Measurements from ENCODE around the gene ITGAL. TPM values are rescaled to one million over a fixed set of nuclear protein-coding genes. Genes with fewer than 3 reads are reported as not detected.

The ITGAL gene
- total and polyA plus RNA-seq, 4 donors = 14.4 to 48.1 (median 24.0) TPM

- WGBS, 2 donors = 79 to 85% methylated on average over 8 of the region's 8 CpGs
- Histone ChIP-seq H3K27me3 (ENCODE audit: control insufficient read depth in 3 of 3, insufficient read depth in 3 of 3, low read length in 2 of 3) (no peaks in the 10 kb centered on the region), H3K36me3 (ENCODE audit: control insufficient read depth in 4 of 4, insufficient read depth in 4 of 4, low read length in 4 of 4) (peaks cover 0 to 2% (median 0%) of the 10 kb centered on the region in 4 donors), H3K27ac (ENCODE audit: low read depth in 1 of 2, low read length in 1 of 2) (no peak overlapping the region), H3K4me1 (ENCODE audit: control insufficient read depth in 5 of 5, insufficient read depth in 5 of 5, low read length in 5 of 5) (no peaks in the 10 kb centered on the region), H3K4me3 (no peak overlapping the region), H3K9ac (ENCODE audit: insufficient read depth in 1 of 2, low read length in 2 of 2) (no peak overlapping the region), H3K9me3 (ENCODE audit: control insufficient read depth in 4 of 4, insufficient read depth in 3 of 4, low read length in 3 of 4) (no peaks in the 10 kb centered on the region)
- no peak for TF ChIP-seq CTCF (IDR thresholded peaks at IDR 0.05; ENCODE audit: control extremely low read depth, extremely low read depth)
- no peak for ATAC-seq (ENCODE audit: insufficient read depth, low FRiP score)
- no peak for DNase-seq
Measured at GRCh38 chr16:30499284-30499683, 26.7 kb downstream of the ITGAL start.

GRCh38 chr16:30503403-30504296, 31.1 kb downstream of the ITGAL start:
- Histone ChIP-seq H3K27me3 (ENCODE audit: control insufficient read depth in 3 of 3, insufficient read depth in 3 of 3, low read length in 2 of 3) (no peaks in the 10 kb centered on the region), H3K27ac (ENCODE audit: low read depth in 1 of 2, low read length in 1 of 2) (no peak overlapping the region), H3K4me1 (ENCODE audit: control insufficient read depth in 5 of 5, insufficient read depth in 5 of 5, low read length in 5 of 5) (no peaks in the 10 kb centered on the region), H3K9me3 (ENCODE audit: control insufficient read depth in 4 of 4, insufficient read depth in 3 of 4, low read length in 3 of 4) (no peaks in the 10 kb centered on the region), H3K9ac (ENCODE audit: insufficient read depth in 1 of 2, low read length in 2 of 2) (no peak overlapping the region), H3K4me3 (no peak overlapping the region), H3K36me3 (ENCODE audit: control insufficient read depth in 4 of 4, insufficient read depth in 4 of 4, low read length in 4 of 4) (peaks cover 0 to 9% (median 0%) of the 10 kb centered on the region in 4 donors)
- no peak for DNase-seq
- no peak for TF ChIP-seq CTCF (IDR thresholded peaks at IDR 0.05; ENCODE audit: control extremely low read depth, extremely low read depth)
- no peak for ATAC-seq (ENCODE audit: insufficient read depth, low FRiP score)
- WGBS, 2 donors = 82 to 89% methylated on average over 6 of the region's 6 CpGs

GRCh38 chr16:30509081-30509765, 36.7 kb downstream of the ITGAL start:
- no peak for TF ChIP-seq CTCF (IDR thresholded peaks at IDR 0.05; ENCODE audit: control extremely low read depth, extremely low read depth)
- no peak overlapping the region for H3K27ac ChIP-seq (ENCODE audit: low read depth in 1 of 2, low read length in 1 of 2)
- H3K9me3 ChIP-seq (ENCODE audit: control insufficient read depth in 4 of 4, insufficient read depth in 3 of 4, low read length in 3 of 4) = no peaks in the 10 kb centered on the region
- no peaks in the 10 kb centered on the region for H3K4me1 ChIP-seq (ENCODE audit: control insufficient read depth in 5 of 5, insufficient read depth in 5 of 5, low read length in 5 of 5)
- H3K4me3 ChIP-seq = no peak overlapping the region
- H3K9ac ChIP-seq (ENCODE audit: insufficient read depth in 1 of 2, low read length in 2 of 2) = no peak overlapping the region
- peaks cover 0 to 14% (median 0%) of the 10 kb centered on the region in 4 donors for H3K36me3 ChIP-seq (ENCODE audit: control insufficient read depth in 4 of 4, insufficient read depth in 4 of 4, low read length in 4 of 4)
- H3K27me3 ChIP-seq (ENCODE audit: control insufficient read depth in 3 of 3, insufficient read depth in 3 of 3, low read length in 2 of 3) = no peaks in the 10 kb centered on the region
- WGBS, 2 donors = 68 to 81% methylated on average over 4 of the region's 4 CpGs
- DNase-seq (no peak), ATAC-seq (ENCODE audit: insufficient read depth, low FRiP score) (no peak)

Measured in lung (tissue), 12 donors.